HEK293T (cell line): Measurements from ENCODE around the gene MITF.
A peak's percentile ranks its signal among the peaks of the same experiment; 100 is the strongest.

Experiments
- ARNT ChIP-seq: fragments of 450-650 bp; IDR thresholded peaks from 2 replicates; pipeline ENCODE4 v1.6.1; 2017; ENCODE audit warnings: mild to moderate bottlenecking
- BHLHE40 ChIP-seq: fragments of 450-650 bp; IDR thresholded peaks from 2 replicates; pipeline ENCODE4 v1.6.1; 2016; ENCODE audit warnings: mild to moderate bottlenecking, moderate library complexity, borderline replicate concordance
- FOXM1 ChIP-seq: fragments of 450-650 bp; IDR thresholded peaks from 2 replicates; pipeline ENCODE4 v1.6.1; 2017; ENCODE audit warnings: mild to moderate bottlenecking, borderline replicate concordance
- L3MBTL2 ChIP-seq: fragments of 450-650 bp; conservative IDR thresholded peaks from 2 replicates; pipeline ENCODE4 v1.6.1; 2016; ENCODE audit warnings: mild to moderate bottlenecking
- LEF1 ChIP-seq: fragments of 450-650 bp; IDR thresholded peaks from 2 replicates; pipeline ENCODE4 v1.6.1; 2017; ENCODE audit warnings: mild to moderate bottlenecking, borderline replicate concordance
- NFRKB ChIP-seq: fragments of 450-650 bp; IDR thresholded peaks from 2 replicates; pipeline ENCODE4 v1.6.1; 2016; ENCODE audit warnings: mild to moderate bottlenecking, moderate library complexity
- PKNOX1 ChIP-seq: fragments of 450-650 bp; IDR thresholded peaks from 2 replicates; pipeline ENCODE4 v1.6.1; 2016
- SP1 ChIP-seq: fragments of 450-650 bp; IDR thresholded peaks from 2 replicates; pipeline ENCODE4 v1.6.1; 2017
- SUZ12 ChIP-seq: fragments of 450-650 bp; IDR thresholded peaks from 2 replicates; pipeline ENCODE4 v1.6.1; 2016; ENCODE audit warnings: mild to moderate bottlenecking
- TARDBP ChIP-seq: fragments of 450-650 bp; IDR thresholded peaks from 2 replicates; pipeline ENCODE4 v1.6.1; 2016

- TF ChIP-seq FOXM1 (no peak), ARNT (no peak), TARDBP (no peak), BHLHE40 (no peak), NFRKB (no peak), LEF1 (no peak), SP1 (no peak), PKNOX1 (peak; percentile 24; the same call in 1 of the 2 replicates), L3MBTL2 (no peak), SUZ12 (no peak)
Observed at GRCh38 chr3:69838696-69839515, 99.6 kb downstream of the MITF start.
